Stimulated activated CD8-positive, alpha-beta memory T cell treated with anti-CD3 and anti-CD28 coated beads, Interleukin-12 subunit alpha, Interleukin-12 subunit beta, amount 100 ng/mL, for 24 hours (primary cell): ENCODE measurements around the gene ATPAF2.

Experiments used
- DNase-seq: peaks from one replicate; pipeline ENCODE4 v3.0.0-alpha.2; 2020; ENCODE audit errors: extremely low read depth

The ATPAF2 gene

DNA sequence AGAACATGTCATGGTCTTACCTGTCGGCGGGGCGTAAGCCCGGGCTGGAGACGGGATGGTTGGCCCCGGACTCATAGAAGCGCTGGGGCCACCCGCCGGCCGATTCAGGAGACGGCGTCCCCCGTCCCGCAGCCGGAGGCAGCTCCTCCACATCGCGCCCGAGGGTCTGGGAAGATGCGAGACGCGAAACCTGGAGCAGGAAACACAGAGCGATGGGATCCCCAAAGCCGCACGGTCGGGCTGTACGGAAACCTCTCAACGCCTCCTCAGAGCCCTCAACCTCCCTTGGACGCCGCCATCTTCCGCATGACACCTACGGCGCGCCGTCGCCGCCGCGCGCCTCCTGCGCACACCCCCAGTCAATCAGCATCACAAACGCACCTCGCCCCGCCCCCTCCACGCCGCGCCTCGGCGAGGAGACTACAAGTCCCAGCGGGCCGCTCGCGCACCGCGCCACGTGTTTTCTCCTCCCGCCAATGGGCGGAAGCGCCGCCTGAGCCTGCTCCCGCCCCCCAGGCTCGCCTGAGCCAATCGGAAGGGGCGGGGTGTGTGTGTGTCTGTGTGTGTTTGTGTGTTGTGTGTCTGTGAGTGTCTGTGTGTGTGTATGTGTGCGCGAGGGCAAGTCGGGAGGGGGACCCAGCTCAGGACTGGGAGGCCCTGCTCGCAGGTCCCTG lies at the start of gene ATPAF2, which contains the start of gene GID4:
TSS of gene ATPAF2 (minus strand) at position 308 of the 674 bp plus-strand sequence. CDS start at position 153, 155 bp downstream.
TSS of gene GID4 (plus strand) at position 548 of the 674 bp plus-strand sequence. CDS start at position 605, 57 bp downstream.
- DNase-seq, result peak; percentile 100

GRCh38 chr17:18087610-18088491 lies 48.9 kb upstream of the ATPAF2 start, which contains the start of gene DRG2:
Gene DRG2 (plus strand): TSS chr17:18087948. CDS start chr17:18088024, 76 bp downstream.
- peak; percentile 57 for DNase-seq

DNA sequence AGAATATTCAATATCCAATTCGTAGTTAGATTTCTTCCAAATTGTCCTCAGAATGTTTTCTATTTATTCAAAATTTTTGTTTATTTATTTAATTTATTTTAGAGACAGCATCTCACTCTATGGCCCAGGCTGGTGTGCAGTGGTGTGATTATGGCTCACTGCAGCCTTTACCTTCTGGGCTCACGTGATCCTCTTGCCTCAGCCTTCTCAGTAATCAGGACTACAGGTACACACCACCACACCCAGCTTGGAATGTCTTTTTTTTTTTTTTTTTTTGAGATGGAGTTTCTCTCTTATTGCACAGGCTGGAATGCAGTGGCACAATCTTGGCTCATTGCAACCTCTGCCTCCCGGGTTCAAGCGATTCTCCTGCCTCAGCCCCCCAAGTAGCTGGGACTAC lies 45.3 kb upstream of the ATPAF2 start:
- no peak for DNase-seq

GRCh38 chr17:18079543-18079942 lies 40.6 kb upstream of the ATPAF2 start:
- no peak for DNase-seq

DNA sequence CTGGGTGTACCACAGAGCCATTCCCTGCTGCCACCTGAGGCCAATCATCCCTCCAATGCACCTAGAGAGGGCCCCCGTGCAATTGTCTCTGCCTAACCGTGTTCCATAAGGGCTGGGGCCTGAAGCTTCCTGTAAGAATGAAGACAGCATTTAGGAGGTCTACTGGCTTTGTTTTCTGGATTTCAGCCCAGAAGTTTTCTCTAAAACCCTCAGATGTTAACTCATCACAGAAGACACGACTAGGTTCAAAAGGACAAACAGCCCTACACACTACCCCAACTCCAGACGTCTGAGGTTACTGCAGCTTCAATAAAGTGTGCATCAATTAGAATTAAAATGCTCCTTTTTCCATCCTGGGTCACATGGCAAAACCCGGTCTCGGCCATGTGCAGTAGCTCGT lies 38.0 kb upstream of the ATPAF2 start:
- DNase-seq, result no peak

DNA sequence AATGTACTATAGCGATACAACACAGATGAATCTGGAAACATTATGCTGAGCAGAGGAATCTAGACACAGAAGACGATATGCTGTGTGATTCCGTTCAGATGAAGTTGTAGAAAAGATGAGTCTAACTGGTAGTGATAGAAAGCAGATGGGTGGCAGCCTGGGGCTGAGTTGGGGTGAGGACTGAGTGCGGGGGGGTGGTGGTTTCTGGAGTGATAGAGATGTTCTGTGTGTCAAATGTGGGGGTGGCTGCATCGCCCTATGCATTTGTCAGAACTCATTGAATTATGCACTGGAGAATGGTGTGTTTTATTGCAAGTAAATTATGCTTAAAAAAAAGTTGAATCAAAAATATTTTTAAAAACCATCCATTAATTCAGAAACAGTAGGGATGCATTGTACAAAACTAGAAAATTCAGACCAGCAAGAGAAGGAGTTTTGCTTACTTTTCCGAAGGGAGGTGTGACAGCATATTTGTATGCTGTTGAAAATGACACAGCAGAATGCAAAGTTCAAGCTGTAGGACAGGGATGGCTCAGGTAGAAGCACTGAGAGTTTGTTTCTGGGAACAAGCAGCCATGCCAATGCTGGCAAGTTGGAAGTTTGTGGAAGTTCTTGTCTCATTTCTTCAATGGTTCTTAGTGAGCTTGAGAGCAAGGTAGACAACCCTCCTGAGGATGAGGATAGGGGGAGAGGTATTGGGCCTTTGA lies 35.8 kb upstream of the ATPAF2 start:
- DNase-seq, result no peak

GRCh38 chr17:18071751-18072150 lies 32.8 kb upstream of the ATPAF2 start:
- no peak for DNase-seq

DNA sequence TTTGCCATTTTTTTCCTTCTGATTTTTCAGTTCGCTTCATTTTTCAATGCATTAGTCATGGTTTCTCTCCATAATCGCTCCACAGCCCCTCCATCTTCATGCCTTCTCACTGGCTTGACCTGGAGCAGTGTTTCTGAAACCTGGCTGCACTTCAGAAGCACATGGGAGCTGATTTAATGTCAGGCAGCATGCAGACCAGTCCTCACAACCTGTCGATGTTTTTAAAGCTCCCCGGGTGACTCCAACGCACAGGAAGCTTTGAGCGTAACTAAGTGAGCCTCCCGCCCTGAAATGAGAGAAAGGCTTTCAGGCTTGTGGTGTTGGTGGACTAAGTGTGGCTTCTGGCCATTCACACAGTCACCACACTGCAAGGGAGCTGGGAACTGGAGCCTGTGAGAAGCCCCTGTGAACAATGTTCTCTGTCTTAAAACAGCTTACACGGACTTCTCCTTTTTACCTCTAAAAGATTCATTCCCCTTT lies 31.9 kb upstream of the ATPAF2 start:
- no peak for DNase-seq

- no peak for DNase-seq
Observed at GRCh38 chr17:18069101-18069500, 30.1 kb upstream of the ATPAF2 start.

DNA sequence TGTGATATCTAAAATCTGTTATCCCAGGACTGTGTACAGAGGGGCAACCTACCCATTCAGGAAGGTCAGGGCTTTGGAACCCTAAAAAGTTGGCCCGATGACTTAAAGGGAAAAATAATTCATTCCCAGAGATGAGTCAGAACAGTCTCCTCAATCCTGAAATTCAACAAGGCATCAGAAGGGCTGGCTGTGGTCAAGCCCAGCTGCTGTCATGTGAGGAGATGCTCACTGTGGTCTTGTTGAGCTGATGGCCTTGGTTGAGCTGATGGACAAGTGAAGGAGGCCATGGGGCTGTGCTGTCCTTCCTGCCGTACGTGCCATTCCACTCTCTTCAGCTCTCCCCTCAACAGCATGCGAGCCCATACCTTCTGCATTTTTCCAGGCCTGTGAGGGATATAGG lies 27.9 kb upstream of the ATPAF2 start:
- DNase-seq, result no peak

DNA sequence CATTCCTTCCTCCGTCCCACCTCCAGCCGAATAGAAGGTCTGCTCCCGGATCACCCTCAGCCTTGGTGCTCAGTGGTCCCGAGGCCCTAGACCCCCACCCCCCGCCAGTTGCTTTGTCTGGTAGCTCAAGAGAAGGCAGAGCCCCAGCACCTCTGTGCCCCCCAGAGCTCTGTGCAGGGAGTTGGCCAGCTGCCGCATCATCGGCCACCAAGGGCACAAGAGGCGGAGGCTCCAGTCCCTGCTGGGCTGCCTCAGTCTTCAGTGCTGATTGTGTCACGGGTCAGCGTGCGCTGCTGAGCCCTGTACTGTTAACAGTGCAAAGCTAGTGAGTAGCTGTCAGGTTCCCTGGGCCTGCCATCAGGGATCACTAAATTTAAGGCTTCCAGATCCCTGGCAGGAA lies 26.6 kb upstream of the ATPAF2 start:
- no peak for DNase-seq

GRCh38 chr17:18064053-18064452 lies 25.1 kb upstream of the ATPAF2 start:
- no peak for DNase-seq

GRCh38 chr17:18059283-18059682 lies 20.3 kb upstream of the ATPAF2 start:
- no peak for DNase-seq

GRCh38 chr17:18056214-18056613 lies 17.2 kb upstream of the ATPAF2 start:
- no peak for DNase-seq

DNA sequence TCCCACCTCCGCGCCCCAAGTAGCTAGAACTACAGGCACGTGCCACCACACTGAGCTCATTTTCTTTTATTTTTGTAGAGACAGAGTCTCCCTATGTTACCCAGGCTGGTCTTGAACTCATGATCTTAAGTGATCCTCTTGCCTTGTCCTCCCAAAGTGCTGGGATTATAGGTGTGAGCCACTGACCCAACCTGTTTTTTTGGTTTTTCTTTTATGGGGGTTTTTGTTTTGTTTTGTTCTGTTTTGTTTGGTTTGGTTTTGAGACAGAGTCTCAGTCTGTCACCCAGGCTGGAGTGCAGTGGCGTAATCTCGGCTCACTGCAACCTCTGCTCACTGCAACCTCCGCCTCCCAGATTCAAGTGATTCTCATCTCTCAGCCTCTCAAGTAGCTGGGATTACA lies 16.6 kb upstream of the ATPAF2 start:
- no peak for DNase-seq

DNA sequence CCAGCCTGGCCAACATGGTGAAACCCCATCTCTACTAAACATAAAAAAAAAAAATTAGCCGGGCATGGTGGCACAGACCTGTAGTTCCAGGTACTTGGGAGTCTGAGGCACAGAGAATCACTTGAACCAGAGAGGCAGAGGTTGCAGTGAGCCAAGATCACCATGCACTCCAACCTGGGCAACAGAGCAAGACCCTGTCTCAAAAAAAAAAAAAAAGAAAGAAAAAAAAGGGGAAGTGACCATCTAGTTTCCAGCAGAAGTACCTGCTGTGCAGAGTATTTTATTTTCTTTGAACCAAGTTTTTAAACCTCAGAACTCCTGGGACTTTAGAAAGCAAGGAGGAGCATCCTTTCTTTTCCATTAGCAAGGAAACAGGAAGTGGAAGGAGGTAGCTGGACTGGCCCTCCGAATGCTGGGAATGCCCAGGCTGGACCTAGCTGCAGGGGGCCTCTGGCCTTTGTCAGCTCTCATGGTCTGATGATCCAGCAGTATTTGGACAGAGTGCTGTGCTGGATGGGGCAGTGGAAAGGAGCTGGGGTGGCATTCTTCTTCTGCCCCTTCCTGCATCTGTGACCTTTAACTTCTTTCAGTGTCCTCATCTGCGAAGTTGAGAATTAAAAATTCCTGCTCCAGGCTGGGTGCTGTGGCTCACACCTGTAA lies 6.9 kb upstream of the ATPAF2 start:
- DNase-seq, result no peak

GRCh38 chr17:18044609-18045008 lies 5.6 kb upstream of the ATPAF2 start:
- no peak for DNase-seq

DNA sequence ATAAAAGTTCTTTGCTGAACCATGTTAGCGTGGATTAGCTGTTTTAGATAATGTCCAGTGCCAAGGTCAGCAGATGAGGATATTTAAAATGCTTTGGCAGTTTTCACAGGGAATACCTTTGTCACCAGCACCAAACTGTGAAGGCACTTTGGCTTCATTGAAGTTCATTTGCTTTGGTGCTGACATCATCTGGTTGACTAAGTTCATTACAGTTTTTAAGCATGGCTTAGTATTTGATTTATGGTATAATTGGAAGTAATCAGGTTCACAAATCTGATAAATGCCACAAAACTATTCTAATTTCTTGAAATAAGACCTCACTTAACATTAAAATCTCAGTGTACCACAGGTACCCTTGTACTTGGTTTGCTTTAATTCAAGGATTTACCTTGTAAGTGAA lies 4.5 kb upstream of the ATPAF2 start:
- no peak for DNase-seq

DNA sequence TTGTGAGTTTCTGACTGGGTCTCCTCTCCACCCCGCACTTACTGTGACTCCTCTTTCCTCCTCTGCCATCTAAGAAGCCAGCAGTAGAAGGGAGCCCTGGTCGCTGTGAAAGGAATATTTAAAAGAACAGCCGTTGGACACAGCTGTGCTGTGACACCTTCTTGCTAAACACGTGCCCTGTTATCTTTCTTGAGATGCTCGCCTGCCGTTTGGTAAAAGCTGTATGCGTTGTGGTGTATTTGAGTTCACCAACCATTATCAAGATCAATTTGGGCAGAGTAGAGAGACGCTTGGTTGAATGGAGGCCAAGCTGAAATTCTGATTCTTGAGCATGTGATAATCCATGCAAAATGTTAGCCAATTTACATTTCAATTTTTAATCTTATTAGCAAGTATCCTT lies 4.0 kb upstream of the ATPAF2 start:
- no peak for DNase-seq

DNA sequence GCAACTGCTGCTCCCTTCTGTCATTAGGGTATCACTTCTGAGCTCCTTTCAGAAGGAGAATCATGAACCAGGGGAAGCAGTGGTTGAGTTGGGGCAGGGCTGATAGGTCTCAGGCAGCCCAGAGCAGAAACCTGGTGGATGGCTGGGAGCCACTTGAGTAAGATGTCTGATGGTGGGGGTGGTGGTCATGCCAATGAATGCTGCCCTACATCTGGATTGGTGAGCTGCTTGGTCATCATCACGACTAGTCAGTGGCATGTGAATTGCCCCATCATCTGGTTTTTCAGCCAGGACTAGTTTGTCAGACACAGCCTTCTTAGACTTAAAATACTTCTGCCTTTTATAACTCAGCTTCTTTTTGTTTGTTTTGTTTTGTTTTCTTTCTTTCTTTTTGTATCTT lies 2.8 kb upstream of the ATPAF2 start:
- no peak for DNase-seq

DNA sequence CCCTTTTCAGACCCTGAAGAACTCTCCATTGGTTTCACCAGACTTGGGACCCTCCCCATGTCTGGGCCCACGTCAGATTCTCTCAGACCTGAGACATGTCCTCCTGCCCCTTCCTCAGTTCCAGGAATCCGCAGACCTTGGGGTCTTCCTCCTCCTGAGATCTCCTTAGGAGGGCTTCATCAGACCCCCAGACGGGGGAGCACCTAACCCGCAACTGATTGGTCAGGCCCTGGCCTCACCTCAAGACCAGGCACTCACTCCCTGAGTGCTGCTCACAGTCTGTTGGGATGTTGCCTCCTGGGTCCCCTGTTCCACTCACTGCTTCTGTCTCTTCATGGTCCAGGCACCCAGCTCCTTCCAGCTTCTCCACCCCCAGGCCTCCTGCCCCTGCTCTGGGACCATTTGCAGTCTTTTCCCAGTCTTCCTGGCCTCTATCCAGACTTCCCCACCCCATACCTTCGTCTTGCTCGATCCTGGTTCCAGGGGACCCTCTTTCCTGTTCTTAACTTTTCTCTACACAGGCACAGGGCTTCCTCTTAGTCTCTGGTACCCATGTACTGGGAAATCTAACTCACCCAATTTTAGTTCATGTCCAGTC lies 1.4 kb upstream of the ATPAF2 start:
- DNase-seq, result no peak
